CD8-positive, alpha-beta memory T cell (primary cell): ENCODE data around the gene ATAD3A. TPM values are rescaled to one million over a fixed set of nuclear protein-coding genes. Genes with fewer than 3 reads are reported as not detected.

ENCODE experiments used
- CTCF ChIA-PET: fragments of 350-600 bp; sonication (Branson Sonifier 250); formaldehyde crosslinking; loops from one replicate; lab custom pipeline; 2021; ENCODE audit warnings: antibody characterized with exemption; lab: Charles Lee
- POLR2A ChIA-PET: fragments of 350-600 bp; sonication (Branson Sonifier 250); formaldehyde crosslinking; loops from one replicate; lab custom pipeline; 2021; ENCODE audit warnings: antibody characterized with exemption; lab: Charles Lee
- DNase-seq, 5 donors: peaks; one replicate each; pipeline versions ENCODE4 v3.0.0 to v3.0.0-alpha.2; 2020 to 2022; ENCODE audit warnings: mixed read lengths in 1 of 5
- H3K27ac ChIP-seq: one replicate; pipeline ENCODE4 v1.7.0; 2013; ENCODE audit warnings: low read depth, mild to moderate bottlenecking, low read length, moderate library complexity
- H3K27me3 ChIP-seq: 2 replicates; pipeline ENCODE4 v1.7.0; 2013; ENCODE audit warnings: low read length, mild to moderate bottlenecking; ENCODE audit not compliant: insufficient read depth, poor library complexity, severe bottlenecking
- H3K36me3 ChIP-seq: 2 replicates; pipeline ENCODE4 v1.7.0; 2013; ENCODE audit warnings: mild to moderate bottlenecking, low read length, moderate library complexity; ENCODE audit not compliant: insufficient read depth
- H3K4me1 ChIP-seq: 2 replicates; pipeline ENCODE4 v1.7.0; 2013; ENCODE audit warnings: mild to moderate bottlenecking, low read length, moderate library complexity; ENCODE audit not compliant: insufficient read depth
- H3K4me3 ChIP-seq: 2 replicates; pipeline ENCODE4 v1.7.0; 2013; ENCODE audit warnings: mild to moderate bottlenecking, low read length
- H3K9me3 ChIP-seq: 2 replicates; pipeline ENCODE4 v1.7.0; 2013; ENCODE audit warnings: mild to moderate bottlenecking, low read length
- H3K27ac Mint-ChIP-seq, 8 donors: one replicate each; pipeline ENCODE4 v1.8.0; 2020 to 2021; ENCODE audit warnings: mixed read lengths in 8 of 8, mild to moderate bottlenecking in 6 of 8, inconsistent platforms in 3 of 8, moderate library complexity in 3 of 8
- H3K27me3 Mint-ChIP-seq, 2 donors: one replicate each; pipeline ENCODE4 v1.8.0; 2020 to 2021; ENCODE audit warnings: mixed read lengths in 2 of 2, mild to moderate bottlenecking in 1 of 2, moderate library complexity in 1 of 2
- H3K36me3 Mint-ChIP-seq, 3 donors: one replicate each; pipeline ENCODE4 v1.8.0; 2020 to 2021; ENCODE audit warnings: mixed read lengths in 3 of 3, inconsistent platforms in 1 of 3, mild to moderate bottlenecking in 1 of 3
- H3K4me1 Mint-ChIP-seq, 3 donors: one replicate each; pipeline ENCODE4 v1.8.0; 2020 to 2021; ENCODE audit warnings: mixed read lengths in 3 of 3, inconsistent platforms in 1 of 3, mild to moderate bottlenecking in 1 of 3
- H3K4me3 Mint-ChIP-seq, 7 donors: one replicate each; pipeline ENCODE4 v1.8.0; 2020 to 2021; ENCODE audit warnings: mixed read lengths in 7 of 7, mild to moderate bottlenecking in 6 of 7, moderate library complexity in 4 of 7, inconsistent platforms in 2 of 7
- H3K9me3 Mint-ChIP-seq, 5 donors: one replicate each; pipeline ENCODE4 v1.8.0; 2020 to 2022; ENCODE audit warnings: mixed read lengths in 5 of 5, mild to moderate bottlenecking in 3 of 5, moderate library complexity in 2 of 5, inconsistent platforms in 1 of 5
- polyA plus RNA-seq: library from polyadenylated mRNA; unstranded; fragments of 300-500 nt; fragmentation: Illumina TruSeq; gene quantifications from one replicate; pipeline ENCODE4 v1.2.3, GENCODE V29; 2021
- total RNA-seq, 2 experiments: library from RNA; stranded (reverse); gene quantifications; one replicate each; pipeline ENCODE4 v1.2.3, GENCODE V29; 2021

The ATAD3A gene
- total and polyA plus RNA-seq, 3 experiments from 2014 or later = 16.0 to 98.7 (median 97.4) TPM

DNA sequence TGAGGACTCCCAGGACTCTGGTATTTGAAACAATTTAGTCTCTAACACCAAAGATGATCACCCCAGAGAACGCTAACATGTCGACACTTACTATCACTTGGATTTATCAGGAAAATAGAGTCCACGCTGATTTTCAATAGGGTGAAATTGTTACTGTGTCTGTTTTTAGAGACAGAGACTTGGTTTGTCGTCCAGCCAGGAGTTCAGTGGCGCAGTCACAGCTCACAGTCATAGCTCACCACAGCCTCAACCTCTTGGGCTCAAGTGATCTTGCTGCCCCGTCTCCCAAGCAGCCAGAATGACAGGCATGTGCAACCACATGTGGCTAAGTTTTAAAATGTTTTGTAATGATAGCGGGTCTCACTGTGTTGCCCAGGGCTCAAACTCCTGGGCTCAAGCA, 57.4 kb downstream of the ATAD3A start:
- H3K4me1 ChIP-seq = peaks cover 46% of the 10 kb centered on the region
- Mint-ChIP-seq H3K27ac (peak overlapping the region in 6 of 8 donors; percentile 49 to 90 (median 70)), H3K27me3 (peaks cover 0 to 7% of the 10 kb centered on the region in 2 donors), H3K4me1 (peaks cover 44 to 76% (median 52%) of the 10 kb centered on the region in 3 donors), H3K36me3 (peaks cover 6 to 56% (median 13%) of the 10 kb centered on the region in 3 donors), H3K9me3 (peaks cover 0 to 3% (median 0%) of the 10 kb centered on the region in 5 donors), H3K4me3 (peak overlapping the region in 4 of 7 donors; percentile 38 to 58 (median 46))
- H3K36me3 ChIP-seq = peaks cover 19% of the 10 kb centered on the region
- no peak overlapping the region for H3K4me3 ChIP-seq
- no peaks in the 10 kb centered on the region for H3K9me3 ChIP-seq
- POLR2A ChIA-PET = no interaction called here
- H3K27me3 ChIP-seq = no peaks in the 10 kb centered on the region
- no peak overlapping the region for H3K27ac ChIP-seq
- no peak for DNase-seq
- CTCF ChIA-PET = interaction anchor here (1.3 kb wide), 1 partner anchor 25 kb away, joined by 3 read pairs; no protein-coding TSS in a partner anchor

DNA sequence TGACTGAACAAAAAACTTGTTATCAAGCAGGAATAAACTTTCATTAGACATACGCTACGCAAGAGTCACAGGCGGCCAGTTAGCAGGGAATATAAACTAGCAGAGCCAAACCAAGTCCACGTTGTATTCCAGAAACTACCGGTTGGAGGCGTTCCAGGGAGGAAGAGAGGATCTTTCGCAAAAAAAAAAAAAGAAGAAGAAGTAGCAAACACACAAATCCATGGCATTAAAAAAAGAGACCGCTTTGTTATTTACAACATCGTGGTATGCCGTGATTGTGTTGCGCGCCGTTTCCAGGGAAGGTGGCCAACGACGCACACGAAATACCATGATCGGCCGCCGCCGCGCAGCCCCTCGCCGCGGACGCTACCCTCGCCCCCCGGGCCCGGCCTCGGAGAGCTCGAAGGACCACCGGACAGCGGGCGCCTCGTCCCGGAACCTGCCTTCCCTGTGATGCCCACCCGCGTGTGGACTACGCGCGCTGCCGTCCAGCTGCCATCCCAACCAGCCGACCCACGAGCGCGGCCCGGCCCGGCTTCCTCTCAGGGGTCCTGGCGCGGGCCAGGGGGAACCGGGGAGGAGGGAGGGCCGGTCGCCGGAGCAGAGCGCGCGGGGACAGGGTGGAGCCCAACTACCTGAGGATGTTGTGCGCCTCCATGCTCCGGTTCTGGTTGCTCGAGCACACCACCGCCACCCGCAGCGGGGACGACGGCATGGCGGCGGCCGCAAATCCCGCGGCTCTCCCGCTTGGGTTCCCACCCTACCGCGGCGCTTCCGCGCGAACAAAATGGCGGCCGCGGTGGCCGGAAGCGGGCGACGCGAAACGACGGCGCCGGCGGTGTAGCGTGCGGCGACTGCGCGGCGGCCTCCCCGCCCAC, 62.1 kb downstream of the ATAD3A start:
- Mint-ChIP-seq H3K27ac (peak overlapping the region; percentile 98 to 100 (median 100)), H3K4me3 (peak overlapping the region; percentile 92 to 99 (median 96)), H3K27me3 (peaks cover 0 to 10% of the 10 kb centered on the region in 2 donors), H3K36me3 (peaks cover 0 to 34% (median 6%) of the 10 kb centered on the region in 3 donors), H3K9me3 (peaks cover 0 to 3% (median 0%) of the 10 kb centered on the region in 5 donors), H3K4me1 (peaks cover 32 to 52% (median 40%) of the 10 kb centered on the region in 3 donors)
- peak in 4 of 5 donors; percentile 67 to 85 (median 76) for DNase-seq
- ChIA-PET CTCF (no interaction called here), POLR2A (interaction anchor here (0.6 to 1.1 kb wide), 4 partner anchors 39 to 56 kb away, joined by 3 to 6 read pairs (median 4); partner anchors contain the start of gene MIB2)
- H3K4me3 ChIP-seq = peak overlapping the region; percentile 80
- H3K36me3 ChIP-seq = peaks cover 10% of the 10 kb centered on the region
- H3K27me3 ChIP-seq = no peaks in the 10 kb centered on the region
- peaks cover 33% of the 10 kb centered on the region for H3K4me1 ChIP-seq
- peak overlapping the region; percentile 98 for H3K27ac ChIP-seq
- no peaks in the 10 kb centered on the region for H3K9me3 ChIP-seq

DNA sequence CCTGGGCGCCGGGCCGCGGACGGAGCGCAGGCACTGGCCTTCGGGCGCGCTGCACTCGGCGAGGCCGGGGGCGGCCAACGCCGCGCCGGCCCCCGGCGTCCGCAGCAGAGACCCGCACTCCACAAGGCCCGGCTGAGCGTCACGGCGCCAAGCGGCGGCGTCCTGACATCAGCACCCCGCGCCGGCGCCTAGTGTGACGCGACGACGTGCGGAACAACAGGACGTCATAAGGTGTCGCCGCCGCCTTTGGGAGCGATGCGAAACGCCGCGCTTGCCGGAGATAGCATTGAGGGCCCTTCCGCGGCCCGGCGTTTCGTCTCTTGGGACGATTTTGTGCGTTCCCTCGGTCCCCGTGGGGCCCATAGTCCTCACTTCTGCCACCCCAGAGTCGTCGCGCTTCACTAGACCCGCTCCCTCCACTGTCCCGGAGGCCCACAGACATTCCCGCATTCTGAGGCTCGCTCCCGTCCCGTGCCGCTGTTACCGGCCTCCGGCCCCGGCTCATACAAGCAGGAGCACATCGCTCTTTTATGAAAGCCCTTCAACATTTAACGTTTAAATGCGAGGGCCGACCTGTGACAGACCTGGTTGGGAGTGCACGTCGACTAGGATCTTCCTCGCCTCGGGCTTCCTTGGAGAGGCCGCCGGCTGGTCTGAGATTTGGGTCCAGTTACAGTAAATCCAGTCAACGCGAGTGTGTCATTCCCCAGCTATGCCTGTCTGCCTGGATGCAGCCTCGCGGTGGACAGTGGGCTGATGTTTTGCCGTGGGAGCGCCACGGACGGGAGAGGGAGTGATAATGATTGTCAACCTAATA, 63.0 kb downstream of the ATAD3A start, which contains the start of gene SSU72:
TSS of gene SSU72 (minus strand) at position 143 of the 817 bp plus-strand sequence. CDS start 306 bp downstream, outside the sequence.
- Mint-ChIP-seq H3K9me3 (peaks cover 0 to 3% (median 0%) of the 10 kb centered on the region in 5 donors), H3K4me3 (peak within 1 kb of the TSS; percentile 96 to 99 (median 97)), H3K27ac (peak within 1 kb of the TSS; percentile 99 to 100 (median 100)), H3K27me3 (peaks cover 0 to 10% of the 10 kb centered on the region in 2 donors), H3K36me3 (peaks cover 0 to 26% (median 6%) of the 10 kb centered on the region in 3 donors), H3K4me1 (peaks cover 25 to 43% (median 31%) of the 10 kb centered on the region in 3 donors)
- ChIA-PET POLR2A (interaction anchor here (1.0 kb wide), 2 partner anchors 39 to 55 kb away, joined by 3 to 5 read pairs; no protein-coding TSS in a partner anchor), CTCF (no interaction called here)
- peaks cover 6% of the 10 kb centered on the region for H3K36me3 ChIP-seq
- H3K27ac ChIP-seq = peak within 1 kb of the TSS; percentile 98
- no peaks in the 10 kb centered on the region for H3K9me3 ChIP-seq
- peak within 1 kb of the TSS; percentile 80 for H3K4me3 ChIP-seq
- H3K4me1 ChIP-seq = peaks cover 25% of the 10 kb centered on the region
- DNase-seq = peak; percentile 89 to 95 (median 92)
- H3K27me3 ChIP-seq = no peaks in the 10 kb centered on the region

DNA sequence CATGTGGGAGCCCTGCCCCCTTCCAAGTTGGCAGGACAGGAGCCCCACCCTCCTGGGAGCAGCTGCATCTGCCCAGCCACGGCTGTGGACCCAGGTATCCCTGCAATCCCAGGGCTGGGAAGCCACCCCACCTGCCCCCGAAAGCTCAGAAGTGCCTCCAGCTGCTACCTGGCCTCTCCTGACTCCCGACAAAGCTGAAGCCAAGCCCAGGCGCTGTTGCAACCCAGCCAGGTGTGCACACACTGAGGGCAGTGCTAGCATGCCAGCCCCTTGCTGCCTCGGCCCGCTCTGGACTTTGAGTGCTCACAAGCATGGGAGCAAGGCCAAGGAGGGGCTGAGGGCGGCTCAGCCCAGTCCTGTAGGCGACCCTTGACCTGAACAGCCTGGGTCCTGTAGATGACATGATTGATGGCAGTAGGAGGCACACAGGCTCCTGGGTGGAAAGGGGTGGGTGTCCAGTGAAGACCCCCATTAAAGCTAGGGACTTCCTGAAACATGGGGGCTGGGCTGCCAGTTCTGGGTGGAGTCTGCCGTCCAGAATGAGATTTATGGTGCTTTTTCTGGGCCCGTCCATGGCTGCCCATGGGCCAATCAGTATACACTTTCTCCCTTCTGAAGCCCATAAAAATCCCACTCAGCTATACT, 65.5 kb downstream of the ATAD3A start:
- Histone ChIP-seq H3K4me1 (peaks cover 17% of the 10 kb centered on the region), H3K36me3 (no peaks in the 10 kb centered on the region), H3K4me3 (no peak overlapping the region), H3K9me3 (no peaks in the 10 kb centered on the region), H3K27ac (no peak overlapping the region), H3K27me3 (no peaks in the 10 kb centered on the region)
- H3K4me3 Mint-ChIP-seq = no peak overlapping the region
- CTCF ChIA-PET = interaction anchor here (2.5 kb wide), 1 partner anchor 37 kb away, joined by 6 read pairs; the partner anchor contains the start of gene MIB2
- H3K9me3 Mint-ChIP-seq = peaks cover 0 to 3% (median 0%) of the 10 kb centered on the region in 5 donors
- DNase-seq = no peak
- peaks cover 0 to 13% (median 0%) of the 10 kb centered on the region in 3 donors for H3K36me3 Mint-ChIP-seq
- H3K27ac Mint-ChIP-seq = peak overlapping the region in 1 of 8 donors; percentile 67
- peaks cover 11 to 26% (median 19%) of the 10 kb centered on the region in 3 donors for H3K4me1 Mint-ChIP-seq
- POLR2A ChIA-PET = interaction anchor here (1.1 kb wide), 1 partner anchor 38 kb away, joined by 3 read pairs; no protein-coding TSS in a partner anchor
- peaks cover 12 to 16% of the 10 kb centered on the region in 2 donors for H3K27me3 Mint-ChIP-seq

DNA sequence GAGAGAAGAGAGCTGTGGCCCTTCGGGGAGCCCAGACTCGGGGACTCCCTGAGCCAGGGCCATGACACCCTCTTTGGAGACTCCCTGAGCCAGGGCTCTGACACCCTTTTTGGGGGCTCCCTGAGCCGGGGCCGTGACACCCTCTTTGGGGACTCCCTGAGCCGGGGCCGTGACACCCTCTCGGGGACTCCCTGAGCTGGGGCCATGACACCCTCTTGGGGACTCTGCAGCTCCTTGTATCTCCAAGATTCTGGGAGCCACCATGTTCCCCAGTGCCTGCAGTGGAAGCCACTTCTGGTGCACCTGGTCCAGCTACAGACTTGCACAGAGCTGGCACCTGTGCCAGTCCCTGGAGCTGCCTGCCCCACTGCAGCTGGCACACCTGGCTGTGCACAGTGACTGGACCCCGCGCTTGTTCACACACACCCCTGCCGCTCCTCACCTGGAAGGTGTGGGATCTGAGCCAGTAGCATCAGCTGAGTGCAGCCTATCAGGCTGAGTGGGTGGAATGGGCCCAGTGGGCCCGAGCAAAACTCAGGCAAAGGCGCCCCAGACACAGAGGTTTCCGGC, 66.5 kb downstream of the ATAD3A start:
- H3K4me1 Mint-ChIP-seq = peaks cover 9 to 18% (median 16%) of the 10 kb centered on the region in 3 donors

DNA sequence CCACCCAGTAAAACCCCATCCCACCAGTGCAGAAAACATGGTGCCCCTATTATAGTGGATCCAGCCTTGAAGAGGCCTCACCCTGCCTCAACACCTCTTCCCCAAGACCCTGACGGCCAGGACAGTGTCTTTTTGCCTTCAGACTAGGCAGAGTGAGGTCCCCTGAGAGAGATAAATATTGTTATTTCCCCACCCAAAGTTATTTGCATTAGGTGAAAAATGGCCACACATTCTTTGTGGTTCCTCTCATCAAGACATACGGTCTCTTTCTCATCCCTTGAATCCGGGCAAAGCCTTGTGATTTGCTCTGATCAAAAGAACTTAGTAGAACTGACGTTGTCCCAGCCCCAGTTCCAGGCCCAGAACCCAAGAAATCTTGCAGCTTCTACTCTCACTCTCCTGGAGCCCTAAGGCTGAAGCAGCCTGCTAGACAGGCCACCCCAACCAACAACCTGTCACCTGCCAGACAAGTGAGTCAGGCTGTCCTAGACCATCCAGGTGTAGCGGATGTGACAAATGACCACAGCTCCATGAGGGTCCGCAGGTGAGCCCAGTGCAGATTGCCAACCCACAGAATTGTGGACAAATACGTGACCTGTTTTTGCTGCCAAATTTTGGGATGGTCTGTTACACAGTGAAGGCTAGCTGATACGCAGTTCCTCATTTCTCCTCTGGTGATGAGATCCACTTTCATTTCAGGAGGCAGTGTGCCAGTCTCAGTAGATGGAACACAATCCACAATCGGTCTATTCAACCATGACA, 70.8 kb downstream of the ATAD3A start:
- no peak for DNase-seq
- H3K36me3 Mint-ChIP-seq = no peaks in the 10 kb centered on the region
- H3K4me3 ChIP-seq = no peak overlapping the region
- ChIA-PET POLR2A (interaction anchor here (0.5 kb wide), 1 partner anchor 17 kb away, joined by 3 read pairs; no protein-coding TSS in a partner anchor), CTCF (interaction anchor here (1.3 kb wide), 1 partner anchor 16 kb away, joined by 3 read pairs; no protein-coding TSS in a partner anchor)
- no peaks in the 10 kb centered on the region for H3K9me3 Mint-ChIP-seq
- H3K9me3 ChIP-seq = no peaks in the 10 kb centered on the region
- H3K4me1 ChIP-seq = no peaks in the 10 kb centered on the region
- H3K27ac Mint-ChIP-seq = no peak overlapping the region
- no peaks in the 10 kb centered on the region for H3K27me3 ChIP-seq
- H3K36me3 ChIP-seq = no peaks in the 10 kb centered on the region
- H3K27me3 Mint-ChIP-seq = peaks cover 5 to 34% of the 10 kb centered on the region in 2 donors
- H3K4me1 Mint-ChIP-seq = no peaks in the 10 kb centered on the region
- H3K27ac ChIP-seq = no peak overlapping the region
- H3K4me3 Mint-ChIP-seq = no peak overlapping the region

More for the DNA sequence above, 66.5 kb downstream of the ATAD3A start:
- peak overlapping the region in 1 of 7 donors; percentile 13 for H3K4me3 Mint-ChIP-seq
- DNase-seq = no peak
- H3K27ac Mint-ChIP-seq = peak overlapping the region in 1 of 8 donors; percentile 67
- no peaks in the 10 kb centered on the region for H3K27me3 ChIP-seq
- peaks cover 7% of the 10 kb centered on the region for H3K4me1 ChIP-seq
- H3K9me3 ChIP-seq = no peaks in the 10 kb centered on the region
- POLR2A ChIA-PET = interaction anchor here (1.1 kb wide), 1 partner anchor 37 kb away, joined by 3 read pairs; no protein-coding TSS in a partner anchor
- peaks cover 12 to 24% of the 10 kb centered on the region in 2 donors for H3K27me3 Mint-ChIP-seq
- peaks cover 0 to 11% (median 0%) of the 10 kb centered on the region in 3 donors for H3K36me3 Mint-ChIP-seq
- H3K4me3 ChIP-seq = no peak overlapping the region
- no peaks in the 10 kb centered on the region for H3K36me3 ChIP-seq
- H3K27ac ChIP-seq = no peak overlapping the region
- peaks cover 0 to 3% (median 0%) of the 10 kb centered on the region in 5 donors for H3K9me3 Mint-ChIP-seq
- CTCF ChIA-PET = interaction anchor here (0.8 to 2.5 kb wide), 2 partner anchors 10 to 36 kb away, joined by 3 to 6 read pairs; partner anchors contain the start of gene MIB2
